AG04450 (cell line): Measurements from ENCODE around the gene PARP15. TPM values are rescaled to one million over a fixed set of nuclear protein-coding genes. Genes with fewer than 3 reads are reported as not detected.

ENCODE experiments used
- CTCF ChIA-PET: fragments of 300-600, 350-600 bp; formaldehyde crosslinking; extraction: SDS; loops from one replicate; lab custom pipeline; 2022; ENCODE audit warnings: antibody characterized with exemption, inconsistent platforms; lab: Charles Lee
- POLR2A ChIA-PET: fragments of 350-600 bp; formaldehyde crosslinking; extraction: SDS; loops from one replicate; lab custom pipeline; 2021; ENCODE audit warnings: antibody characterized with exemption, inconsistent platforms; lab: Yijun Ruan, JAX
- DNase-seq: peaks from one replicate; pipeline ENCODE4 v3.0.0-alpha.2; 2011; ENCODE audit warnings: low read depth, low spot score
- H3K27ac ChIP-seq: one replicate; pipeline ENCODE4 v1.5.1; 2012; ENCODE audit warnings: low read depth, low read length, control low read depth
- H3K27me3 ChIP-seq: one replicate; pipeline ENCODE4 v1.6.0; 2012; ENCODE audit warnings: low read length; ENCODE audit not compliant: control insufficient read depth, insufficient read depth
- H3K4me3 ChIP-seq: 2 replicates; pipeline ENCODE4 v1.5.1; 2011; ENCODE audit warnings: mild to moderate bottlenecking, low read depth, low read length, control low read depth
- H3K9me3 ChIP-seq: 2 replicates; pipeline ENCODE4 v1.5.1; 2012; ENCODE audit warnings: low read length; ENCODE audit not compliant: control insufficient read depth, insufficient read depth
- CTCF ChIP-seq: IDR thresholded peaks from 2 replicates; pipeline ENCODE4 v1.5.1; 2011; ENCODE audit warnings: low read depth, low read length, control low read depth, inconsistent platforms
- polyA plus RNA-seq: library from polyadenylated mRNA; depleted of rRNA; stranded (reverse); fragments of >200 nt; gene quantifications from 2 replicates; pipeline ENCODE4 v1.2.3, GENCODE V29; 2011

The PARP15 gene
- polyA plus RNA-seq, 1 experiment, result 0.22 TPM

DNA sequence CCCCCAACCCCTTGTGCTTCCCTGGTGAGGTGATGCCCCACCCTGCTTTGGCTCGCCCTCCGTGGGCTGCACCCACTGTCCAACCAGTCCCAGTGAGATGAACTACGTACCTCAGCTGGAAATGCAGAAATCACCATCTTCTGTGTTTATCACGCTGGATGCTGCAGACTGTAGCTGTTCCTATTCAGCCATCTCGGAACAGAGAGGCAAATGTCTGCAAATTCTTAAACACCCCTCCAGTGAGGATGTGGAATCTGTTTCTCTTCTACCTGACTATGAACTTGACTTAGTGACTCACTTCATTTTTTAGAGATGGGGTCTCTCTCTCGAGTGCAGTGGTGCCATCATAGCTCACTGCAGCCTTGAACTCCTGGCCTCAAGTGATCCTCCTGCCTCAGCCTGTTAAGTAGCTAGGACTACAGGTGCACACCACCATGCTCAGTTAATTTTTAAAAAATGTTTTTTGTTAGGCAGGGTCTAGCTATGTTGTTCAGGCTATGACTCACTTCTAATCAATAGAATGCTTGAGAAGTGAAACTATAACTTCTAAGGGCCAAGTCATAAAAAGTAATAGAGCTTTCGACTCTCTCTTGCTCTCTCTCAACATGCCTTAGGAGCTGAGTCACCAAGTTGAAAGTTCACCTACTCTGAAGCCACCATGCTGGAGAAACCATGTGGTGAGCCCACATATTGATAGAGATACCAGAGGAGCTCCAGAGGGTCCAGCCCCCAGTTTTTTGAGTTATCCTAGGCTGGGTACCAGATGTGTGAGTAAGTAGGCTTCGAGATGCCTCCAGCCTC, 91.7 kb downstream of the PARP15 start:
- Histone ChIP-seq H3K4me3 (no peak overlapping the region), H3K27me3 (no peaks in the 10 kb centered on the region), H3K27ac (no peak overlapping the region), H3K9me3 (no peaks in the 10 kb centered on the region; the same call in 1 of the 2 replicates)
- no peak for TF ChIP-seq CTCF
- peak; percentile 32 for DNase-seq
- CTCF ChIA-PET, result interaction anchor here (0.6 to 2.1 kb wide), 2 partner anchors 10 to 45 kb away, joined by 3 to 26 read pairs; no protein-coding TSS in a partner anchor
- POLR2A ChIA-PET, result no interaction called here

GRCh38 chr3:122671553-122671952, 94.1 kb downstream of the PARP15 start:
- no peak for TF ChIP-seq CTCF
- H3K27ac ChIP-seq, result no peak overlapping the region
- ChIA-PET CTCF (no interaction called here), POLR2A (no interaction called here)
- H3K27me3 ChIP-seq, result no peaks in the 10 kb centered on the region
- DNase-seq, result no peak
- H3K4me3 ChIP-seq, result no peak overlapping the region
- no peaks in the 10 kb centered on the region; the same call in 1 of the 2 replicates for H3K9me3 ChIP-seq

DNA sequence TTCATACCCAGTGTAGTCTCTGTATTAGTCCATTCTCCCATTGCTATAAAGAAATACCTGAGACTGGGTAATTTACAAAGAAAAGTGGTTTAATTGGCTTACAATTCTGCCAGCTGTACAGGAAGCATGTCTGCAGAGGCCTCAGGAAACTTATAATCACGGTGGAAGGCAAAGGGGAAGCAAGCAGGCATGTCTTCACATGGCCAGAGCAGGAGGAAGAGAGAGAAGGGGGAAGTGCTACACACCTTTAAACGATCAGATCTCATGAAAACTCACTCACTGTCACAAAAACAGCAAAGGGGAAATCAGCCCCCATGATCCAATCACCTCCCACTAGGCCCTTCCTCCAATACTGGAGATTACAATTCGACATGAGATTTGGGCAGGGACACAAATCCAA, 96.9 kb downstream of the PARP15 start:
- no peak overlapping the region for H3K27ac ChIP-seq
- no peaks in the 10 kb centered on the region for H3K9me3 ChIP-seq
- ChIA-PET POLR2A (no interaction called here), CTCF (no interaction called here)
- DNase-seq, result no peak
- no peak for TF ChIP-seq CTCF
- H3K27me3 ChIP-seq, result no peaks in the 10 kb centered on the region
- H3K4me3 ChIP-seq, result no peak overlapping the region

- CTCF ChIA-PET, result interaction anchor here (1.0 to 4.5 kb wide), 2 partner anchors 118 to 266 kb away, joined by 3 to 129 read pairs; no protein-coding TSS in a partner anchor
- no peak for TF ChIP-seq CTCF
- Histone ChIP-seq H3K9me3 (no peaks in the 10 kb centered on the region; the same call in 1 of the 2 replicates), H3K27ac (no peak overlapping the region), H3K4me3 (no peak overlapping the region), H3K27me3 (no peaks in the 10 kb centered on the region)
- POLR2A ChIA-PET, result no interaction called here
- DNase-seq, result no peak
Measured at GRCh38 chr3:122676759-122677158, 99.3 kb downstream of the PARP15 start.

GRCh38 chr3:122677216-122677615, 99.8 kb downstream of the PARP15 start:
- POLR2A ChIA-PET, result no interaction called here
- no peak overlapping the region for H3K4me3 ChIP-seq
- DNase-seq, result no peak
- CTCF ChIA-PET, result interaction anchor here (0.5 to 4.5 kb wide), 4 partner anchors 118 to 1130 kb away, joined by 3 to 129 read pairs (median 5); no protein-coding TSS in a partner anchor
- no peak overlapping the region for H3K27ac ChIP-seq
- H3K9me3 ChIP-seq, result no peaks in the 10 kb centered on the region; the same call in 1 of the 2 replicates
- H3K27me3 ChIP-seq, result no peaks in the 10 kb centered on the region
- TF ChIP-seq CTCF, result no peak
